IPS-18c (cell line): ENCODE measurements around the gene IL17F.
"Not testable (repeated sequence)": the region's sequence is repeated elsewhere in the genome, so short reads cannot be mapped to it uniquely, and the experiment has no call there.

Experiments
- H3K4me3 ChIP-seq: 2 replicates; pipeline ENCODE4 v1.7.0; 2013; ENCODE audit warnings: low read depth, mild to moderate bottlenecking, low read length, moderate library complexity; ENCODE audit not compliant: insufficient read depth
- H3K9me3 ChIP-seq: one replicate; pipeline ENCODE4 v1.6.1; 2013; ENCODE audit warnings: mild to moderate bottlenecking, low read length, moderate library complexity; ENCODE audit not compliant: control insufficient read depth, insufficient read depth

The IL17F gene

DNA sequence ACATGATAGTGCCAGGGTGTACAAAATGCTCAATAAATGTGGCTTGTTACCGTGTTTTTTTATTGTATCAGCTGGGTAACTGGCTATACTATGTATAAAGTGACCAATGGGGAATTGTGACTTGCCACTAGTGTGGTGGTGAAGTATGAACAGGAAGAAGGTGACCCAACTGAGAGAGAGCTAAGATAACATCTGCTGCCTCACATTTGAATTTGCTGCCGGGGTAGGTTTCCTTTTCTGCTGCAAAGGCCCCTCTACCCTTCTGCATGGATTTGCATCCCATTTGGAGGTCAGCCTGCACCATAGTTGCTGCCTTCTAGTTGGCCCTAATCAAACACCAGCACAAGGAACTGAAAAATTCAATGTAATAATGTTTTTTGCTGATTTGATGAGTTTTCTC, 34.1 kb downstream of the IL17F start:
- no peak overlapping the region for H3K4me3 ChIP-seq
- H3K9me3 ChIP-seq: no peaks in the 10 kb centered on the region

DNA sequence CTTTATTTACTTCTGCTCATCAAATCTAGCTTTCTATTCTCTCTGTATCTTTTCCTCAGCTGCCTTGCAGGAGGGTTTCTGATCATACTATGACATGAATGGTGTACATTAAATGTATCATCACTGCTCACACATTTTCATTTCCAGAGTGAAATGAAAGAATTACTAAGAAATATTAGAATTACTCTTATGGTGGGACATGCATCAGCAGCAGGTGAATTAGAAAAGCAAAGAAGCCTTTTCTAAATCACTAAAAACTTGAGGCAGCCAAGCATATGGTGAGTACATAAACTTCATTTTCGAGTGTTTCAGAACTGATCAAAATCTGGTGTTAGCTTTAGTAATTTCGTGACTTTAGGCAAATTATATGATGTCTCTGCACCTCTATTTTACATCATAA, 34.5 kb downstream of the IL17F start:
- no peaks in the 10 kb centered on the region for H3K9me3 ChIP-seq
- H3K4me3 ChIP-seq: no peak overlapping the region

DNA sequence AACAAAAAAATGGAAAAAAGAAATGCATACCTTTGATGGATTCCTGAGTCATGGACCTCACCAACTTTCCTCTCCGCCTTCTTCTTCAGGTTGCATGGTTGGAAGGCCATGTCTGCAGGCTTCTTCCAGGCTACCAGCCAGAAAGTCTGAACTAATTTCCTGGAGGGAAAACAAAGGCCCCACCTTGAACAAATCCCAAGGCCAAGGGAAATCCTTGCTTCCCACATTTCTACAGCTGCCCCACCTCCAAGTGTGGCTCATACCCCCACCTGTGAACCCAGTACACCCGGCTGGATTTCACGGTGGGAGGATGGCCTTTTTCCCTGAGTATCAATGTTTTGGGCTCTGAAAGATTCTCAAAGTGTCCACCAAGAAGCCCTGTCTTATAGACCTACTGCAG, 35.7 kb downstream of the IL17F start:
- no peak overlapping the region for H3K4me3 ChIP-seq
- H3K9me3 ChIP-seq: no peaks in the 10 kb centered on the region

DNA sequence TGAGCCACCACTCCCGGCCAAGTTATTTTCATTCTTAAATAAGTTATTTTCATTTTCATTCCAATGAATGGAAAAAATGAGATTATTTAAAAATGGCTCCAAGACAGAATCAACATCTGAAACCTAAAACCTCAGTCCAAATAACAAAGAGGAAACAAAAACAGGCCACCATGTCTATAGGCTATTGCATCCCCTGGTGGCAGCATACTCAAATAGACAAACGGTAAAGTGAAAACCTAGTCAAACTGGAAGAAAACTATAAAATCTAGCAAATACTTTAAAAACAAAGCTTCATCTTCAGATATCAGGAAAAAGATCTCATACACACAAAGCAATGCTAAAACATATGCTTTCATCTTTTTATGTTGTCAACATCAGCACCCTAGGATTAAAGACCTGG, 37.2 kb downstream of the IL17F start:
- H3K9me3 ChIP-seq: no peaks in the 10 kb centered on the region
- no peak overlapping the region for H3K4me3 ChIP-seq

DNA sequence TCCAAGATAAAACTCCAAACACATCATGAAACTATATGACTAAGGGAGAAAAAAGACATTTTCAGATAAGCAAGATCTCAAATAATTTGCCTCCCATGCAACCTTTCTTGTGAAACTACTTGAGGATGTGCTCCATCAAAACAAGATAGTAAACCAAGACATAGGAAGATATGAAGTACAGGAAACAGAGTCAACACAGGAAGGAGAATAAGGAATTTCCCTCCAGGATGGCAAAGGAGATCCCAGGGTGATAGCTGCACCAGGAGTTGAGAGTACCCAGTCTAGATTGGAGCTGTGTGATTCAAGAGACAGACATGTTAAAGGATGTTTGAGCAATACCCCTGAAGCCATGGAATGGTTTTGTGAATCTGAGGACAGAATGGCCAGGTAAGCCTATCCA, 42.8 kb downstream of the IL17F start:
- peaks cover 2% of the 10 kb centered on the region for H3K9me3 ChIP-seq
- H3K4me3 ChIP-seq: no peak overlapping the region

DNA sequence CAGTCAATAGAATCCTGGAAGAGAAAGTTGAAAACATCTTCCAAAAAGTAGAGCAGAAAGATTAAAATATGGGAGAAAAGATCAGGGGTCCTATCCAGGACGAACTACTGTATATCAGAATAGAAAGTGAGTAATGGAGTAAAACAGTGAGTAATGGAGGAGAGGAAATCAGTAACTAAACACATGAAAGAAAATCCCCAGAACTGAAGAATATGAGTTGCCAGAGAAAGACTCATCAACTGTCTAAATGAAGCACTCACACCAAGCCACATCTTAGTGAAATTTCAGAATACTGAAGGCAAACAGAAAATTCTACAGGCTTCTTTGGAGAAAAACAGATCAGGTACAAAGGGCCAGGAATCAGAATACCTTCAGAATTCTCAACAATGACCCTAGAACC, 43.3 kb downstream of the IL17F start:
- Histone ChIP-seq H3K9me3 (peaks cover 2% of the 10 kb centered on the region), H3K4me3 (no peak overlapping the region)

DNA sequence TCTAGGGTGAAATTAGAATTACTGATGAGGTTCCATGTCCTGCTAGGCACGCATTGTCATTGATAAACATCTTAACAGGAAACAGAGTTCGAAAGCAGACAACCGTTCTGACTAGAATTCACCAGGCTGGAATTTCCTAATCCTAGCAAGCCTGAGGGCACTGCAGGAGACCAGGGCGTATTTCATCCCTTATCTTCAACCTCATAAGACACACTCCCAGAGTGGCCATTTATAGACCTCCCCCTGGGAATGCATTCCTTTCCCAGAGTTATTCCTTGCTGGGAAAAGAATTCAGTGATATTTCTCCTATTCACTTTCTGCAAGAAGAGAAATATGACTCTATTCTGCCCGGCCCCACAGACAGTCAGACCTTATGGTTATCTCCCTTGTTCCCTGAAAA, 44.2 kb downstream of the IL17F start:
- not testable (repeated sequence) for H3K9me3 ChIP-seq, H3K4me3 ChIP-seq

DNA sequence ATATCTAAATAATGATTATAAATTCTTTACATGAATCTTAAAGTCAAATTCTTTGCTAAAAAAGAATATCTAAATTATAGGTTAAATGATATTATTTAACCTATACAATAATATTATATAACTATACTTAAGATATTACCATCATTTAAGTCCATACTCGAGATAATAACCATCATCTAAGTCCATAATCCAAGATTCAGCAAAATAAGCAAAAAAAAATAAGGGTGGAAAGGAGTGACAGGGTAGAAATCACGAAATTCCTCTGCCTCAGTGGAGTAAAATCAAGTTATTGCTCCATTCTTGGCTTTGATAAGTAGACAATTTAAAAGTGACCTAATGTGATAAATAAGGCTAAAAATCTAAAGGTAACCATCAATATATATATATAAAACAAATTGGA, 48.4 kb downstream of the IL17F start:
- Histone ChIP-seq H3K9me3 (peaks cover 2% of the 10 kb centered on the region), H3K4me3 (no peak overlapping the region)

DNA sequence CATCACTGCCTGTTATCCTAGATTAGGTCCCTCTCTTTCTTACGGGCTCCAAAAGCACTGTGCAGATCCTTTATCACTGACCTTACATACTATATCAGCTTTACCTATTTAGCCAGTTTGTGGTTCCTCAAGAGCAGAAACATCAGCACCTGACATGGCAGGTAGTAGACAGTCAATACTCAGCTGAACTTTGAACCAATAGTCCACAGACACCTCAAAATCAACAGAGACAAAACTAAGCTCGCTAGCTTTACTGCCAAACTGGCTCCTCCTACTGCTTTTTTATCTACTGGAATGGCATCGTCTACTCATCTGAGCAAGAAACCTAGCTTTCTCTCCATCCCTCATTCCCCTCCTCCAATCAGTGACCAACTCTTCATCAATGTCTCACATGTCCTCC, 52.5 kb downstream of the IL17F start:
- no peaks in the 10 kb centered on the region for H3K9me3 ChIP-seq
- H3K4me3 ChIP-seq: no peak overlapping the region

DNA sequence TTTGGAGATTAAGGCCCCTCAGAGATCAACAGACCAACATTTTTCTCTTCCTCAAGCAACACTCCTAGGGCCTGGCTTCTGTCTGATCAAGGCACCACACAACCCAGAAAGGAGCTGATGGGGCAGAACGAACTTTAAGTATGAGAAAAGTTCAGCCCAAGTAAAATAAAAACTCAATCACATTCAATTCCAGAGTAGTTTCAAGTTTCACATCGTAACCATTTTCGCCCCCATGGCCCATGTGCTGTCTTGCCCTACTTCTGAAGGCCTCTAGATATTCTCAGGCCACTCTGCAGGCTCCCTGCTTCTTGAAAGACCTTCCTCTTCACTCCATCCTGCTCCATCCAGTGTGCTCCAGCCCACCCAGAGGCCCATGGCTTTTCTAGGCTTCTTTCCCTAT, 53.9 kb downstream of the IL17F start:
- Histone ChIP-seq H3K9me3 (no peaks in the 10 kb centered on the region), H3K4me3 (no peak overlapping the region)

DNA sequence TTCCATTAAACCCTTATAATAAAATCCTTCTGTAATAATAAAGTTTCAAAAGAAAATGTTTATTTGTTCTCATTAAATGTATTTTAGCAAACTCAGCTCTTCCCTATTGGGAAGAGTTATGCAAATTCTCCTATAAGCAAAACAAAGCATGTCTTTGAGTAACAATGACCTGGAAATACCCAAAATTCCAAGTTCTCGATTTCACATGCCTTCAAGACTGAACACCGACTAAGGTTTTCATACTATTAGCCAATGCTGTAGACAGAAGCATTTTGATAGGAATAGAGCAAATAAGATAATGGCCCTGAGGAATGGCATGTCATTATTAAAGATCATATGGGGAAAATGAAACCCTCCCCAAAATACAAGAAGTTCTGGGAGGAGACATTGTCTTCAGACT, 54.3 kb downstream of the IL17F start:
- Histone ChIP-seq H3K4me3 (no peak overlapping the region), H3K9me3 (no peaks in the 10 kb centered on the region)

DNA sequence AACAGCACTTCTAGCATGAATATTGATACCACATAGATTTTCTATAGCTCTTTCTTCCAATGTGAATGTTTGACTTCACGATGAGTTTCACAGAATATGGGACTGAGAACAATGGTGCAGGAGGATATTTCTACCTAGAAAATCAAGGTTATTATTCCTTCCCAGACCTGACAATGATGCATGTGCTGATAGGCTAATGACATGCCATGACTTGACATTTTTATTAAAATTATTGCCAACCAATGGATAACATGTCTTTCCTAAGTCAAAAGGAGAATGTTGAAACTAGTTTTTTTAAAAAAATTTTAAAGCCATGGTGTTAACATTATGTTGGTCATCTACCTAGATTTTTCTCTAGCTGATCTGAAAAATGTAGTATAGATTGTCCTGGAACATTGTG, 57.2 kb downstream of the IL17F start:
- no peak overlapping the region for H3K4me3 ChIP-seq
- H3K9me3 ChIP-seq: no peaks in the 10 kb centered on the region
